Activated T-cell treated with anti-CD3 and anti-CD28 coated beads, Interleukin-2, amount 50 U/mL, for 48 hours (primary cell): ENCODE results near the gene KRTAP3-3.
"Not testable (repeated sequence)": the region's sequence is repeated elsewhere in the genome, so short reads cannot be mapped to it uniquely, and the experiment has no call there.

Source experiments
- DNase-seq, 2 experiments: peaks; one replicate each; pipeline ENCODE4 v3.0.0-alpha.2; 2020

Gene KRTAP3-3

DNA sequence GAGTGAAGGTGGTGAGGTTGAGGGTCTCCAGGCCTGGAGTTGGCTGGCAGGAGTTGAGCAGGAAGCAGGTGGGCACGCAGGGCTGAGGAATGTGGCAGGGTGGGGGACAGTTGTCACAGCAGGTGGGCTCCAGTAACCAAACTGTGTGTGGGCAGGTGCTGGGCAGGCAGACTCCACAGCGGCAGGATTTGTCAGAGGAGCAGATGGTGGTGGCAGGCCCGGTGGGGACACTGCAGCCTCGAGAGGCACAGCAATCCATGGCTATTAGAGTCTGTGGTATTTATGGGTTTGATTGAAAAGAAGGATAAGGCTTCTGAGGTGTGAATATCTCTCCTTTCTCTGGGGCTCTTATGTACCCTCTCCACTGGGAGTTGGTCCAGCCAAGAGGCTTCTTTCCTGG, at the start of gene KRTAP3-3:
TSS of gene KRTAP3-3 (minus strand) at position 326 of the 400 bp plus-strand sequence. CDS start at position 259, 67 bp downstream.
- no peak for DNase-seq

DNA sequence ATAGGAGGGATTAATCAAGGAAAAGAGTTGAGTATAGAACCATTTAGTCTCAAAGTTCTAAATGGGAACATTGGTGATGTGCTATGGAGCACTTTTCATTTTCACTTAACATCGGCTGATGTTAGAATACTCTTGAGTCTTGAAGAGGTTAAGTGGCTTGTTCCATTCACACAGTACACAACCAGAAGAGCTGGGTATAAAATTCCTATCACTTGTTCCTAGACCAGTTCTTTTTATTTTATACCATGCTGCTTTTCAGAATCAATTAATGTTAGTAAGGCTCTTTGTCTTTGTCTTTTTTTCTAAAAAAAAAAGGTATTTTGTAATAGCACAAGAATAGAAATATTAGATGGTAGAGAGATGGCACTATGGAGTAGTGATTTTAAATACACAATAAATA, 49.0 kb upstream of the KRTAP3-3 start:
- no peak for DNase-seq

GRCh38 chr17:41040783-41041571, 47.0 kb upstream of the KRTAP3-3 start, which contains the start of gene KRTAP1-1:
Gene KRTAP1-1 (minus strand): TSS chr17:41041450. CDS start chr17:41041397, 53 bp downstream.
- DNase-seq, result not testable (repeated sequence)

DNA sequence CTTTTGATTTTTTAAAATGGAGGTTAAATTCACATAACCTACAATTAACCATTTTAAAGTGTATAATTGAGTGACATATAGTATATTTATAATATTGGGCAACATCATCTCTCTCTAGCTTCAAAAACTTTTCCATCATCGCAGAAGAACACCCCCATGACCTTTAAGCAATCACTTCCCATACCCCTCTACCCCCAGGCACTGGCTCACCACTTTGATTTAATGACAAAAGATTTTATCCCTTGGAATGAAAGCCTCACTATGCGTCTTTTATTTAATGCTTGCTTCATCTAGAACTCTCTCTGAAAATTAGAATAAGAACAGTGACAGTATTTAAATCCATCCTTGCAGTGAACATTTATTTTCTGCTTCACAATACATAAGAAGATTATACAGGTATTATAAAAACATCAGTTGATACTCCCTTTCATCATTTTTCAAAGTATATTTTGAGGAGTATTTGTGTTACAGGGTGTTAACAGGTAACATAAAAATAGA, 43.9 kb upstream of the KRTAP3-3 start:
- no peak for DNase-seq

DNA sequence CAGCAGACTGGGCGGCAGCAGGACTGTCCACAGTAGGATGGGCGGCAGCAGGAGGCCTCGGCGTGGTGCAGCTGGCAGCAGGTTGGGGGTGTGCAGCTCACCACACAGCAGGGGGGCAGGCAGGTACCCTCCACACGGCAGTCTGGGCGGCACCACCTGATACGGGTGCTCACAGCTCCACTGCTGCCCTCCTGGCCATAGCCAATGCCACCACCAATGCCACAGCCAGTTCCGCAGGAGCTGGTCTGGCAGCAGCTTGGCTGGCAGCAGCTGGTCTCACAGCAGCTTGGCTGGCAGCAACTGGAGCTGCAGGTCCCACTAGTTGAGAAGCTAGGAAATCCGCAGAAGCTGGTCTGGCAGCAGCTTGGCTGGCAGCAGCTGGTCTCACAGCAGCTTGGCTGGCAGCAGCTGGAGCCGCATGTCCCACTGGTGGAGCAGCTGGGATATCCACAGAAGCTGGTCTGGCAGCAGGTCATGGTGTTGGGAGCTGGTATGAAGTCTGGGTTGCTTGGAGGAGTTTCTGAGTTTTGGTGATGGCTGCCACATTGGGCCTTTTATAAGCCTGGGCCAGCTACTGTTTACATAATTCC, 40.5 kb upstream of the KRTAP3-3 start, which contains the start of gene KRTAP1-3:
TSS of gene KRTAP1-3 (minus strand) at position 529 of the 590 bp plus-strand sequence. CDS start at position 476, 53 bp downstream.
- not testable (repeated sequence) for DNase-seq

GRCh38 chr17:41029633-41030245, 35.8 kb upstream of the KRTAP3-3 start, which contains the start of gene KRTAP1-4:
Gene KRTAP1-4 (minus strand): TSS chr17:41030195. CDS start chr17:41030078, 117 bp downstream.
- no peak for DNase-seq

GRCh38 chr17:41026715-41027471, 32.9 kb upstream of the KRTAP3-3 start, which contains the start of gene KRTAP1-5:
Gene KRTAP1-5 (minus strand): TSS chr17:41027208. CDS start chr17:41027155, 53 bp downstream.
- no peak for DNase-seq

DNA sequence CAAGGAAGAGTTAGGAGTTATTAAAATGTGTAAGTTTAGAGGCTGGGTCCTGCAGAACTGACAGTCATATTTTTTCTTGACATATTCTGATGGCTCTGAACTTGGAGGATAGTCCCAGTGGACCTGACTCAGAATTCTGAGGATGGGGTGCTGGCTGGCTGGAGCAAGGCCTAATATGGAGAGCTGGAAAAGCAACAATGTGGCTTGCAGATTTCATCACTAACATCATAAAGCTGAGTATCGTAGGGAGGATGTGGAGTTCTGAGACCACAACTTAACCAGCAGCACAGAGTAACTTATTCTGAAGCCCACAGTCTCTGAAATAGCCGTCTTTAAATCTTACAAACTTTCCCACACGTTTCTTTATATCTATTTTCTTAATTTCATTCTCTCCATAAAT, 30.7 kb upstream of the KRTAP3-3 start:
- DNase-seq, result no peak

DNA sequence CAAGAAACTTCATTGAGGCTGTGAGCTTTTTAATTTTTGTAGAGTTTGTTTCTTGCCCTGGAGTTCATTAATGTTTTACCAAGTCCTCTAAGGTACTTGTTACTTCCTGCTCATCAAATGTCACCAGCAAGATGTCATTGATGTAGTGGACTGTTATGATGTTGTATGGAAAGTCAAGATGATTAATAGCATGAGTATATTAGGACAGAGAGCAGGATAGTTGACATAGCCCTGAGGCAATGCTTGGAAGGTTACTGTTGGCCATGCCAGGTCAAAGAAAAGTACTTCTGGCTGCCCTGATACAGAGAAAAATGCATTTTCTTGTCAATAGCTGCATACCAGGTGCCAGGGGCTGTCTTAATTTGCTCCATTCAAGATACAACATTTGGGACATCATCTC, 26.4 kb upstream of the KRTAP3-3 start:
- no peak for DNase-seq

DNA sequence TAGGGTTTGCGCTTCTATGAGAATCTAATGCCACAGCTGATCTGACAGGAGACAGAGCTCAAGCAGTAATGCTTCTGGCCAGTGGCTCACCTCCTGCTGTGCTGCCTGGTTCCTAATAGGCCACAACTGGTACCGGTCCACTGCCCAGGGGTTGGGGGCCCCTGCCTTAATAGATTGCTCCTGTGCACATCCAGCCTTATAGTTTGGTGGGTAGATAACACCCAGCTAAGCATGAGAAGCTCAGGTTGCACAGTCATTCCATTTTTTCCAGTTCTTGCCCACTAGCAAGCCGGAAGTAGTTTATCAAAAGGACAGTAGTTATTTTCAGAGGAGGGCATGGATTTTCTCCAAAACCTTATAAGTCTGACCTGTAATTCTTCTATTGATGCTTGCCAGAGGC, 25.5 kb upstream of the KRTAP3-3 start:
- DNase-seq, result no peak

- no peak for DNase-seq
Measured at GRCh38 chr17:41018541-41018940, 24.6 kb upstream of the KRTAP3-3 start.

DNA sequence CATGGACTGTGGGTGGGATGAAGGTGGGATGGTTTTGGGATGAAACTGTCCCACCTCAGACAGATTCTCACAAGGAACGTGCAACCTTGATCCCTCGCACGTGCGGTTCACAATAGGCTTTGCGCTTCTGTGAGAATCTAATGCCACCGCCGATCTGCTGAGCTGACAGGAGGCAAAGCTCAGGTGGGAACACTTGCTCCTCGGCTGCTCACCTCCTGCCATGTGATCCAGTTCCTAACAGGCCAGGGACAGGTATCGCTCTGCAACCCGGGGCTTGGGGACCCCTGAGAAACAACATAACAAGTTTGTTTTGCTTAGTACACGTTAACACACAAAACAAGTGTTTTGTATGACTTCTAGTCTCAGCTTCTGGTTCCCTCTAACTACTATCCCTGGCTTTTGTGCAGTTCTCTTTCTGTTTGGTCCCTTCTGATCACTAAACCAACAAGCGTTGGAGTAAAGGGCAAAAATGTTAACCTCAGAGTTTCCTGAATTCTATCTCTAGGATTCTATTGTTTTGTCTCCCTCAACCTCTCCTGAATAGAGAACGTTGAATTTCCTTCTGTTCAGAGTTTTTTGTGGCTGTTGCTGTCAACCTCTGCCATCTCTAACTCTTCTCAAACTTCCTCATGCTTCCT, 22.7 kb upstream of the KRTAP3-3 start:
- DNase-seq, result no peak

- no peak for DNase-seq
Measured at GRCh38 chr17:41015454-41015853, 21.5 kb upstream of the KRTAP3-3 start.

- no peak for DNase-seq
Measured at GRCh38 chr17:41013606-41014005, 19.6 kb upstream of the KRTAP3-3 start.

DNA sequence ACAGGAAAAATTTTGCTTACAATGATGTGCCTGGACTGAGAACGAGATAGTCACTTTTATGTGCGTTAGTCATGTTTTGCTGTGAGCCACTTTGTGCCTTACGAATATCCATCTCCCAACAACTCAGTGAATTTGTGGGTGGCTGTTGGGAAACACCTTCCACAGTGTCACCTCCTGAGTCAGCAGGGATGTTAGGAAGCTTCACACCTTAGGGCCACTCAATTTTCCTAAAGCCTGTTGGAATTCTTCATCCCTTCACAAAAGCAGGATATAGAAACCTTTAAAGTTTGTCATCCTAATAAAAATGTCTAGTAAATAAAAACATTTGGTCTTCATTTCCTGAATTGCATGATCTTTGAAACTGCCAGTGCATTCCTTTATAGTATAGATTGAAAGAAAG, 19.2 kb upstream of the KRTAP3-3 start:
- no peak for DNase-seq

DNA sequence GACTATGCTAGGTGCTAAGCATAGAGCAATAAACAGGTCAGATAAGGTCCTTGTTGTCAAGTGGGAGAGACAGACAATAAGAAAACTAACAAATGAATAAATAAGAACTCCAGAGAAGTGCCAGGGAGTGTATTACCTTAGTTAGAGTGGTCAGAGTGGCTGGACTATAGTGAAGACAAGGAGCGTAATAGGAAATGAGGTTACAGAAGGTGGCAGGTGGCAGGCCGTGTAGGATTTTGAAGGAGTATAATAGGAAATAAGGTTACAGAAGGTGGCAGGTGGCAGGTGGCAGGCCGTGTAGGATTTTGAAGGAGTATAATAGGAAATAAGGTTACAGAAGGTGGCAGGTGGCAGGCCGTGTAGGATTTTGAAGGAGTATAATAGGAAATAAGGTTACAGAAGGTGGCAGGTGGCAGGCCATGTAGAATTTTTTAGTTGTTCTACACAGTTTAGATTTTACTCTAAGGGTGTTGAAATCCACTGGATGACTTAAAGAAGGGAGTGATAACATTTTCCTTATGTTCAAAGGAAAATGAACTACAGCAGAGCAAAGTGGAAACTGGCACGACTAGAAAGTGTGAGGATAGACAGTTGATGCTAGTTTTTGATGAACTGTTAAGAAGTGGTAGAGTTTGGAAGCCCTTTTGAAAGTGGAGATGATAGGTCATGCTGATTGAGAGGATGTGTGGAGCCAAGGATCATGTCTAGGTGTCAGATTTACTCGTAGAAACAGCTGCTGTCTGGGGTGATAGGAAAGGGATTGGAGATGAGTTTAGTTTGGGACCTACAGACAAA, 18.6 kb upstream of the KRTAP3-3 start:
- DNase-seq, result no peak

DNA sequence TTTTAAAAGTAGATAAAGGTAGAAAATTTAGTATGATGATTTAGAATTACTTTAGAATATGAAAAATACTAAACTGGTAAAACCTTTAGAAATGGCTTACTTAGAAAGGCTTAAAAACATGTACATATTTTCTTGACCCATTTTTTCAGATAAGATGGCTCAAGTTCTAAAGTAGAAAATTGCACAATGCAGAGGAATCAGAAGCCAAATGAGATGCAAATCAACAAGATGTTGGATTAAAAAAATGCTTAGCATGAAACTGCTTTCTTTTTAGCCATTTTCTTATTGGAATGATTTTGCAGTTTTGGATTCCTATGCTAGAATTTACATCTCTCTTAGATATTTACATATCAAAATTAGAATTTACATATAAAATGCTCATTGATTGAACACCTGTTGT, 16.5 kb upstream of the KRTAP3-3 start:
- no peak for DNase-seq

GRCh38 chr17:41009936-41010335, 16.0 kb upstream of the KRTAP3-3 start:
- no peak for DNase-seq

DNA sequence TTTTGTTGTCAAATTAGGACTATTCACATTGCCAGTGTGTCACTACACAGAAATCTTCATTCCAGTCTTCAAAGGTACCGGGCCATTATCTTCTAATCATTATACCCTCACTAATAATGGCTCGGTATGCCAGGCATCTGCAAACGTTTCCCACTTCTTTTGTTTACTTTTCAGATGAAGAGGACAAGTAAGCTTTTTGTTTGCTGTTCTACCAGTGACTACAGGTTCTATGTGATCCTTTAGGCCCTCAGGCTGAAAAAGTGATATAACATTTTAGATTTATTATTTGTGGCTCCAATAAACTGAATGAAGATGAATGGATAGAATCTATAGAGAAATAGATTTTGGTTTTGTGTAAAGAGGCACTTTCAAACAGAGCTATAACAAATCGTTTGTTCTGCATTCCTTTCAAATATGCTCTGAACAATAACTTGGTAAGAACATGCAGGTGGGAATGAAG, 15.4 kb upstream of the KRTAP3-3 start:
- DNase-seq, result no peak

DNA sequence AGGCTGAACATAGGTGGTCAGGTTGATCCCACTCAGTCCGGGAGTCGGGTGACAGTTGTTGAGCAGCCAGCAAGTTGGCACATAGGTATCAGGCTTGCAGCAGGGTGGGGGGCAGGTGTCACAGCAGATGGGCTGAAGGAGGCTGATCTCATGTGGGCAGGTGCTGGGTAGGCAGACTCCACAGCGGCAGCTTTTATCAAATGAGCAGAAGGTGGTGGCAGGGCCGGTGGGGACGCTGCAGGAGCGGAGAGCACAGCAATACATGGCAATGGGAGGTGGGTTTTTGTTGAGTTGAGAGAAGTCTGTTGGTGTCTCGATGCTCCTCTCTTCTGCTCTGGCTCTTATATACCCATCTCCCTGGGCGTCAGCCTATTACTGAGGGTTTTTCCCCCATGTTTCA, 14.8 kb upstream of the KRTAP3-3 start, which contains the start of gene KRTAP3-1:
TSS of gene KRTAP3-1 (minus strand) at position 318 of the 400 bp plus-strand sequence. CDS start at position 264, 54 bp downstream.
- DNase-seq, result no peak

DNA sequence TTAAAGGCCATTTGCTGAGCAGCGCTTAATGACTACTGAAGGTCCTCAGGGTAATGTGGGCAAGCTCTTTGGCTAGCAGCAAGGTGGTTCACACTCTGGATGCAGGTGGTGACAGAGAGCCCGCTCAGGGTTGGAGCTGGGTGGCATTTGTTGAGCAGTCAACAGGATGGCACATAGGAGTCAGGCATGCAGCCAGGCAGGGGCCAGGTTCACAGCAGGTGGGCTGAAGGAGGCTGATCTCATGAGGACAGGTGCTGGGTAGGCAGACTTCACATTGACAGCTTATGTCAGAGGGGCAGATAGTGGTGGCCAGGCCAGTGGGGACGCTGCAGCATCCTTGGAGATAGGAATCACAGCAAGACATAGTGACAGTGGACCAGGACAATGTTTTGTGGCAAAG, 10.4 kb upstream of the KRTAP3-3 start:
- DNase-seq, result no peak
